ENCODE data around the gene APOBEC2.
A peak's percentile ranks its signal among the peaks of the same experiment; 100 is the strongest.
"Not testable (repeated sequence)": the region's sequence is repeated elsewhere in the genome, so short reads cannot be mapped to it uniquely, and the experiment has no call there.

Gene APOBEC2

DNA sequence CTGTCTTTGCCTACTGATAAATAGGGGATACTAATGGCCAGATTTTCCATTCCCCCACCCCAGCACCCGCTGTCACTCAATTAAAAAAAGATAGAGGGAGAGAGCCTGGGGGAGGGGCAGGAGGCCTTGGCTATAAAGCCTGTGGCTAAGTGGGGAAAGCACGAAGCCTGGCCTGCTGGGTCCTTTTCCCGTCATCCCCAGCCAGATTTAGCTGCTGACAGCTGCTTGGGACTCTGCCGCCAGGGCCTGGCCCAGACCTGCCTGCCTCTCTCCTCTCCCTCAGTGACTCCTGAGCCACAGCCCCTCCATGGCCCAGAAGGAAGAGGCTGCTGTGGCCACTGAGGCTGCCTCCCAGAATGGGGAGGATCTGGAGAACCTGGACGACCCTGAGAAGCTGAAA is at the start of gene APOBEC2:
APOBEC2 (plus strand) TSS at position 162 of the 400 bp plus-strand sequence; CDS start at position 308, 146 bp downstream.
- DNase-seq (ENCODE audit: low spot score) = no peak

DNA sequence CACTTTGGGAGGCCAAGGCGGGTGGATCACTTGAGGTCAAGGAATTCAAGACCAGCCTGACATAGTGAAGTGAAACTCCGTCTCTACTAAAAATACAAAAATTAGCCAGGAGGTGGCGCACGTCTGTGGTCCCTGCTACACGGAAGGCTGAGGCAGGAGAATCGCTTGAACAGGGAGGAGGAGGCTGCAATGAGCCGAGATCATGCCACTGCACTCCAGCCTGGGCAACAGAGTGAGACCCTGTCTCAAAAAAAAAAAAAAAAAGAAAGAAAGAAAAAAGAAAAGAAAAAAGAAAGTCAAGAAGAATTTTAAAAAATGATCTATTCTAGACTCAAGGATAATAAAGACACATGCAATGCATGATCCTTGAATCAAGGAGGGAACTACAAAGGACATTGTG is 46.8 kb upstream of the APOBEC2 start:
- peak; percentile 62 for DNase-seq (ENCODE audit: low spot score)

DNA sequence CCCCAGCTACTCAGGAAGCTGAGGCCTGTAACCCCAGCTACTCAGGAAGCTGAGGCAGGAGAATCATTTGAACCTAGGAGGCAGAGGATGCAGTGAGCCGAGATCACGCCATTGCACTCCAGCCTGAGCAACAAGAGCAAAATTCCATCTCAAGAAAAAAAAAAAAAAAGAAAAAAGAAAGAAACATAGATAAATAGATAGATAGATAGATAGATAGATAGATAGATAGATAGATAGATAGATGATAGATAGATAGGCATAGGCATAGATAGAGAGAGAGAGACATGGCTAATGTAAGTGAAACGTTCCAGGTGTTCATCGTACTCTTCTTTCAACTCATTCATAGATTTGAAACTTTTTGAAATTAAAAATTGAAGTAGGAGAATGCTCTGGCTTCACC is 46.0 kb upstream of the APOBEC2 start:
- DNase-seq (ENCODE audit: low spot score) = not testable (repeated sequence)

DNA sequence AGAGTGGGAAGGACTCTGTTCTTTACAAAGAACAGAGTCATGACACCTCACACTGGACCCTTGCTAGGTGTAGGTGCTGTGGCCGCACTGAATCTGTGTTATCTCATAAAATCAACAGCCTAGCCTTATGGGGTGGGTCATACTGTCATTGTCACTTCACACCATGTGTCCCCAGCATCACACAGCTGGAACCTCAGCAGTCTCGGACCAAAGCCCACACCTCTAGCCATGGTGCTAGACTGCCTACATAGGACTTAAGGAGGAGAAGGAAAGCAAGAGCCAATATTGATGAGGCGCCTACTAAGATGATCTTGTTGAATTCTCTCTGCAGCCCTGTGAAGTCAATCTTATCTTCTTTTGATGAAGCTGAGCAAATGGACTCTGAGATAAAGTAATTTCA is 45.0 kb upstream of the APOBEC2 start:
- no peak for DNase-seq (ENCODE audit: low spot score)

DNA sequence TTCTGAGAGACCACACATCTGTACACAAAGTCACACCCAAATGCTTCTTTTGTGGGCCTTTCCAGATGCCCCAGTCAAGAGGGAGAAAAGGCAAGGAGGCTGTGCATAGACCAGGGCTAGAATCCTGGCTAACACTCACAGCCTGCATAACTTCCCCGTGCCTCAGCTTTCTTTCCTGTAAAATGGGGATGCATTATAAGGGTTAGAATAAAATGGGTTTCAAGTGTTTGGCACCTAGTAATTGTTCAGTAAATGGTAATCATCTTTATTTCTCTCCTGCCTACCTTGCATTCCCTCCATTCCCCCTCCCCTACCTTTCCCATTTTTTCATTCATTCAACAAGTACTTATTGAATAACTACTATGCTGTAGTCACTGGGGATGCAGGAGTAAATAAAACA is 43.3 kb upstream of the APOBEC2 start:
- no peak for DNase-seq (ENCODE audit: low spot score)

DNA sequence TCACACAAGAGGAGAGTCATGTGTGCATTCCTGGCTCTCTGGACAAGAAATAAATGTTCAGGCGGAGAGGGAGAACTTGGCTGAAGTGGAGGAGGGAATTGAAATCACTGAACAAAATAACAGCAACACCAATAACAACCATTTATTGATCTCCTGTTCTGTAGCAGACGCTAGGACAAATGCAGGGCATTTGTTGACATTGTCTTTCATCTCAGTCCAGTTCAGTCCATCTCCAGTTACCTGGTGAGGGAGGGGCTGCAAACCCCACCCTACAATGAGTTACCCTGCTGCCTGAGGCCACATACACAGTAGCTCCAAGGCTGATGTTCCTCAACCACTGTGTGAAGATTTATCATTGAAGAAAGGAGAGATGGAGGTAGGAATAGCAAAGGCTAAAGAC is 41.3 kb upstream of the APOBEC2 start:
- no peak for DNase-seq (ENCODE audit: low spot score)

DNA sequence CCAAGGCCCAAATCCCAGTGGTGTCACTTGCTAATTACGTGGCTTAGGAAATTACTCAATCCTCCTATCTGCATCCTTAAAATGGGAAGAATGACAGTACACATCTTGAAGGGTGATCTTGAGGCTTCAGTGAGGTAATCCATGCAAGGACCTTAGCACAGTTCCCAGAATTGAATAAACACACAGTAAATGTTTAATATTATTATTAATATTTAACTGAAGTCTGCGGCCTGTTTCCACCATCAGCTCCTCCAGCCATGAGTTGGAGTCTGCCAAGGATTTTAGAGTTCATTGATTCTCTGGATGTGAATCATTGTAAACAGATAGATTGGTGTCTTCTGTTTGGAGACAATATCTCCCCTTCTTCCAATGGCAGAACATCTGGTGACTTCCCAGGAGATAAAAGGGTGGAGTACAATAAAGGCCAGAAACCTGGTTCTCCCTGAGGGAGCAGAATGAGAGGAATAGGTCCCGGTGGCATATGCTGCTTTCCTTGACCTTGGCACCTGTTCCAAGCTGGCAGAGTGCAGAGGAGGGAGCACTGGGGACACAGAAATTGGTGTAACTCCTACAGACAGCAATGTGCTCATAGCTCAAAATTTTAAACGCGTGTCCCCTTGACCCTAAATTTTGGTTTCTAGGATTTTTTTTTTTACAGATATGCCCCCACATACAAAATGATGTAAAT is 39.4 kb upstream of the APOBEC2 start:
- DNase-seq (ENCODE audit: low spot score) = no peak

DNA sequence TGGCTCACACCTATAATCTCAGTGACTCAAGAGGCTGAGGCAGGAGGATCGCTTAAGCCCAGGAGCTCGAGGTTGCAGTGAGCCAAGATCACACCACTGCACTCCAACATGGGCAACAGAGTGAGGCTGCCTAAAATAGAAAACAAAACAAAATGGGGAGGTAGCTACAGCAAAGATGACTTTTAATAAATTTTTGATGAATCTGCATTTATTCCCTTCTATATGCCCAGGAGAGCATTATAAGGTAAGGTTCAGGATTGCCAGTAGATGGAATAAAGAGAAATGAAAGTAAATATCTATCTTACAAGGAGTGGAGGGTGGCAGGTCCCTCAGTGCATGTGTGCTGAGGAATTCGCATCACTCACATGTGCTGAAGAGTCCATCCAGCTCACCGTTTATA is 38.2 kb upstream of the APOBEC2 start:
- DNase-seq (ENCODE audit: low spot score) = no peak

DNA sequence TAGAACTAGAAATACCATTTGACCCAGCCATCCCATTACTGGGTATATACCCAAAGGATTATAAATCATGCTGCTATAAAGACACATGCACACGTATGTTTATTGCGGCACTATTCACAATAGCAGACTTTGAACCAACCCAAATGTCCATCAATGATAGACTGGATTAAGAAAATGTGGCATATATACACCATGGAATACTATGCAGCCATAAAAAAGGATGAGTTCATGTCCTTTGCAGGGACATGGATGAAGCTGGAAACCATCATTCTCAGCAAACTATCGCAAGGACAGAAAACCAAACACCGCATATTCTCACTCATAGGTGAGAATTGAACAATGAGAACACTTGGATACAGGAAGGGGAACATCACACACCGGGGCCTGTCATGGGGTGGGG is 37.1 kb upstream of the APOBEC2 start:
- not testable (repeated sequence) for DNase-seq (ENCODE audit: low spot score)

DNA sequence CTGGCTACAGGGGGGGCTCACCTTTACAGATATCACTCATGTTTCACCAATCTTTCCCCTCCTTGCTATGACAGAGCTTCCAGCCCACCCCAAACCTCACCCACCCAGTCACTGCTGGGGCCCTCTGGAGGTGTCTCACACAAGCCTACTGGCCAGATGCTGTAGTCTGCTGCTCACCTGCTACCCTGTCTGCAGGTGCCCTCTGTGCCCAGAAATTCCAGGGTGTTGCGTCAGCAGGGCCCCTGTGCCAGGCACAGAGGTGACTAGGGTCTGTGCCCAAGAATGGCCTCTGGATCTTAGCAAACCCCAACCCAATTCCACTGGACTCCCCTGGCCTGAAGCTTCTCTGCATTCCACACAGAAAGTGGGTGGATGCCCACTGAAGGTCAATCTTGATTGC is 35.3 kb upstream of the APOBEC2 start:
- DNase-seq (ENCODE audit: low spot score) = no peak

DNA sequence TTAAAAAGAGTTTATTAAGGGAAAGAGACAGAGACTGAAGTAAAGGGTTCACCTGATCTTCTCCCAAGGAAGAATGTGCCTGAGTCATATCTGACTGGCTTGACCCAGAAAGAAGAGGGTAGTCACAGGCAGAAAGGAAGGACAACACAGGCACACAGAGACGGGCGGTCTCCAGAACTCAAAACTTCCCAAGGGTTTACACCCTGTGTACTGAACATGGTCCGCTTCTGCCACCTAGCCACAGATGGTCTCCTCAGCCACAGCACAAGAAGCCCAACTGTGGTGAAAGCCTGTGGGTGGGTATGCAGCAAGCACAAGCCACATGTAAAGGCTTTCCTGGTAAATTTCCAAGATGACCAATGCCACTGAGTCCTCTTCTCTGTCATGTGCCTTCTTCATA is 31.2 kb upstream of the APOBEC2 start:
- no peak for DNase-seq (ENCODE audit: low spot score)

DNA sequence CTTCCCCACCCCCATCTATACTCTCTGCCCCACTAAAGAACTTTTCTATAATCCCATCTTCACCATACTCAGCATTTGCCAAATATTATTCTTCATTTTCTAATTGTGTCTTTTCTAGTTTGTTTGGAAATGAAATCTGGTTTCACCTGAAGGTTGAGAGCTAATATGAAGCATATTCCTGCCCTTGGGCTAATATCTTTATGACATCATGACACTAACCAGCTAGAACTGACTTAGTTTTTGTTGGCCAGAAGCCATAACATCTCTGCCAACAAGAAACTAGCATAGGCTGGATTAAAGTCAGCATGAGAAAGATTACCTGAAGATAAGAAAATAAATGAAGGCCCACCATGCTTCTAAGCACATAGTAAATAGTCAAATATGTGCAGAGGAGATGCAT is 30.7 kb upstream of the APOBEC2 start:
- DNase-seq (ENCODE audit: low spot score) = no peak

DNA sequence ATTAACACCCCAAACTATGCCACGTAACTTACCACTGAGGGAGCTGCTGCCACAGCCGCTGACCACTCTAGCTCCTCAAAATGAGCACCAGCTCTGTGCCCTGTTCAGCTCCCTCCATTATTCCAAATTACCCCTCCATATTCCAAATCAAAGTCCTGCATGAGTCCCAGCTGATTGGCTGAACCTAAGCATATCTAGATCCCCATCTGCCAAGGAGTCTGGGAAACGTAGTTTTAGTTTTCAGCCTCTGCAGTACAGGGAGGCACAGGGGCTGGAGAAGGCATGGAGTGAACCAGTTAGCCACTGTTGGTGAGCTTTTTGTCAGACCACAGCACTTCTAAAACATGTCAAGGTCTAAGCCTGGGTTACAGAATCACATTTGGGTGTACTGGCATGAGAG is 29.9 kb upstream of the APOBEC2 start:
- no peak for DNase-seq (ENCODE audit: low spot score)

DNA sequence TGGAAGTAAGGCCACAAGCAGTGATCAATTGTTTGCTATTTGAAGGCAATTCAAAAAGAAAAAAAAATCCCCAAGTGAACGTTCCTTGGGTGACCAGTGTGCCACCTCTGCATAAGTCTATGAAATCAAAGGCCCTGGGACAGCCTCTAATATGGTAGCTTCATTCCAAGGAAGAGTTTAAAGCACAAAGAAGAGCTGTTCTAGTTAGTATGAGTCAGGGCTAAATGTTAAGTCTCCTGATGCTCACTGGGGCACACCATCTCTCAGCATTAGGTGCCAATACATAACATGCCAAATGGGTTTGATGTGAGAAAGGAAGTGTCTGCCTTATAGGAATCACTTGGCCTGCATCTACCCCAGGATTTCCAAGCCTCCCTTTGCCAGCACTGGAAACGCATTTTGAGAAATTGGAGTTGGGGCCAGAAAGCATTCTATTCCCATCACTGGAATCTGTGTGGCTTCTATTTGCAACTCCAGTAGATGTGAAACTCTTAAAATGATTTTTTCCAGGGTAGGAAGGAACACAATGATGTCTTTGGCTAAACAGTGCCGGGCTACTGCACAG is 27.0 kb upstream of the APOBEC2 start:
- DNase-seq (ENCODE audit: low spot score) = no peak

DNA sequence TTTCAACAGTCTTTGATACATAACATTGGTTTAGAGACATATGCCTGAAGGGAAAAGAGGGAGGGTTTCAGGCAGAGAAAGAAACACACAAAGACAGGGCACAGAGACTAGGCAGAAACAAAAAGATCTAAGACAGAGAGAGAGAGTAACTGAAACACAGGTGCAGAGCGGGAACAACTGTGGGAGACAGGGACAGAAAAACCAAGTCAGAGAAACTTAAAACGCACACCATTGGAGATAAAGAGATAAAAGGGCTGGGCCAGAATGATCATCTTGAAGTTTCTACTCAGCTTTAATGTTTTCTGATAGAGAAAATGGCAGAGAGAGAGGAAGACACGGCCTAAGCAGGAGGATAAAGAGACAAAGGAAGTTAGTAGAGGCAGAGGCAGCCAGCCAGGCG is 25.8 kb upstream of the APOBEC2 start:
- no peak for DNase-seq (ENCODE audit: low spot score)

DNA sequence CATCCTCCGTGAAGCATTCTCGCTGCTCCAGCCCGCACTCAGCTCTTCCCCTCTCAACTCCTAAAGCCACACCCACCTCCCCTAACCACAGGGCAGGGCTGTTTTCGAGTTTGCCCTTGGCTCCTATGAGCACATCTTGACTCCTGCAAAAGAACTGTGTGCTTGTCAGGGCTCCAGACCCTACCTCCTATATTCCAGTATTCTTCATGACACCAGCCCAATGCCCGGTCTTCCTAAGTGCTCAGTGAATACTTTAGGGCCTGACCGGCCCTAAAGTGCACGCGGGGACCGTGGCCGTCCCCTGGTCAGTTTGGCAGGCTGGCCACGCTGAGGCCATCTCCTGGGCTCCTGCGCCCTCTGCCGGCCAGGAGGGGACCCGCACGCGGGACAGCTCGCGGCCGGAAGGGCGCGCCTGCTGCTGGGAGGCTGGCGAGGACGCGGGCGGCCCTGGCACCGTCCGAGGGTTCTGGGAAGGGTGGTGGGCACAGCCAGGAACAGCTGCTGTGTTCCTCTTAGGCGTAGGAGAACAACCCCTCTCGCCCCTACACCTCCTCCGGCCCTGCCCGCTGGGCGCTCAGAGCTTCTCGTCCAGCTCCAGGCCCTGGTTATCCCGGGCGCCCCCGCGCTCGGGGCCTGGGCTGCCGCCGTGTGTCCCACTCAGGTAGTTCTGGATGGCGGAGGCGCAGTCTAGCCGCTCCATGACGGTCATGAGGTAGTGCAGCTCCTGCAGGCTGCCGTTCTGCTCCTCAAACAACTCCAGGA is 25.0 kb upstream of the APOBEC2 start:
- peak; percentile 63 for DNase-seq (ENCODE audit: low spot score)

DNA sequence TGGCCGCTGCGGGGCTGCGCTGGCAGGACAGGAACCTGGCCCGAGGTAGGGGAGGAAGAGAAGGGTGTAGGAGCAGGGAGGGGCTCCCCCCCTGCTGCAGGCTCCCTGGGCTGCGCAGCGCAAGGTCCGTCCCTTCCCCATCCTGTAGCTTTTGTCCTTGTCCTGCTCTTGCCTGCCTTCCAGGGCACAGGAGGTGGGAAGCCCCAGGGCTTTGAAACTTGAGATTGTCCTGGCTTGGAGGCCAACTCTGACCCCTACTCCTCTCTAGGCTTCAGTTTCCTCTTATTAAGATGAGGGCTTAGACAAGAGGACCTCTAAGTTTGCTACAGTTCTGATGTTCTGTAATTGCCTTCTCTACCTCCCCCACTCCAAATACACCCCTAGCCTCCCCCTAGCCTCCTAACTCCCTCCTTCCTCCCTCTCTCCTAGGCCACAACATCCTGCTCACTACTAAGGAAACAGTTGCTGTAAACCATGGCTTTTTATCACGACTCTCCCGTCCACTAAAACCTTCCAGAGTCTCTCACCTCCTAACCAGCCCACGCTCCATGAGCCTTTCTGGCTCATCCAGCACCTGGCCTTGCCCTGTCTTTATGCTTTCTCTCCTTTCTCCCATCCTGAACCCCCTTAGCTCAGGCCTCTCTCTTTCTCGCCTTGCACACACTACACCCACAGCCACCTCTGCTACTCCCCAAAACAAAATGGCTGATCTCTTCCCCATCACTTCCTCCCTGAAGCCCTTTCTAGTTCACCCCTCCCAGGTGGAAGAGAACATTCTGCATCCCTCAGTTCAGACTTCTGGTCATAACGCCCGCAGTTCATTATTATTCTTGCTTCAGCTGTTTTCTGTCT is 24.2 kb upstream of the APOBEC2 start:
- no peak for DNase-seq (ENCODE audit: low spot score)

DNA sequence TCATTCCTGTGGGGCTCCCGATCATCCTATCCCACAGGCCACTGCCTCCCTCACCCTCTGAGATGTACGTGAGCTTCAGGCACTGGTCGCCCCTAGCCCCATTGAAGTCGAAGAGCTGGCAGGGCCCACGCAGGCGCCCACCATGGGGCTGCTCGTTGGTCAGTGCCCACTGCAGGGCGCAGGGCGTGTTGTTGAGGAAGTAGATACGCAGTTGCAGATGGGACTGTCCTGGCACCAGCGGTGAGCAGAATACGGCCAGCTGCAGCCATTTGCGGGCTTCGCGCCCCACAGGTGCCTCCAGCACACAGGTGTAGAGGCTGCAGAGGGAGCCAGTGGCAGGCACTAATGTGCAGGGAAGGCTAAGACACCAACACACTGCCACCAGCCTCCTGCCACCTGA is 20.2 kb upstream of the APOBEC2 start:
- DNase-seq (ENCODE audit: low spot score) = no peak

DNA sequence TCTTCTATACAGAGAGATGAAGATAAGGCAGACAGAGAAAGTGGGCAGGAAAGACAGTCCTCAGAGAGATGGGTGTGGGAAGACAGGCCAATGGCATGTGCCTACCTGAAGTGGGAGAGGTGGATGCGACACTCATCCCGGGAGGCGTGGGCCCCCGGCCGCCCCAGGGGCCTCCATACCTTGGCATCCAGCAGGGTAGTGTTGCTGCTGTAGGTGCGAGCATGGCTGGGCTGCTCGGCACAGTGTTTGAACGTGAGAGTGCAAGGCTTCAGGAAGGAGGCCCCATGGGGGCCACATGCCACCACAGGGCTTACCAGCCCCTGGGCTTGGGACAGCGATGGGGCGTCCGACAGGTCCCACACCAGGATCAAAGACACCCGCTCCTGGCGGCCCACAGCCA is 19.2 kb upstream of the APOBEC2 start:
- DNase-seq (ENCODE audit: low spot score) = no peak

DNA sequence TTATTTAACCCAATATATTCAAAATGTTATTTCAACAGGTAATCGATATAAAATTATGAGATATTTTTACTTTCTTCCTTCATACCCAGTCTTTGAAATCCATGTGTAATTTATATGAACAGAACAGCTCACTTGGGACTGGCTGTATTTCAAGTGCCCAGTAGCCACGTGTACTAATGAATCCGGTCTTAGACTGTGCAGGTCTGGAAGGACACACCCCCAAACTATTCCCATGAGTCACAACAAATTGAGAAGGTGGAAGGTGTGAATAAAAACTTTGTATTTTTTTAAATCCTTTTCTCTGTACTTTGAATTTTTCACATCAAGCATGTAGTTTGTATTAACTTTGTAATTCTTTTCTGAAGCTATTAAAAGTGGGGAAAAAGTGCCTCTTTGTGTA is 16.8 kb upstream of the APOBEC2 start:
- DNase-seq (ENCODE audit: low spot score) = no peak

DNA sequence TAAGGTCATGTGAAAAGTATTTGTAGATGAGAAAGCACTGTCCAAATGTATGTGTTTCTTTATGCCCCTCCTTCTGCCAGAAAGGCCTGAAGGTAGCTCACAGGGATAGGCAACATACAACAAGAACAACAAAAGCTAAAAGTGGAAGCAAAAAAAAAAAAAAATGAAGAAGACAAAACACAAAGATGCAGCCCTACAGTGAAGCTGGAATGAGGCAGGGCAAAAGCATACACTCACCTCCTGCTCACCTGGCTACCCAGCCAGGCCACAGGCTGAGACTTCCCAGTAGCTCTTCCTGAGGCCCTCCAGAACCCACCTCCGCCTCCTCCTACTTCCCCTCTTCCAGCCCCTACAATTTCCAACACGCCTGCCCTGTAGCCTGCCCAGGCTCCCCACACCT is 16.4 kb upstream of the APOBEC2 start:
- DNase-seq (ENCODE audit: low spot score) = no peak

DNA sequence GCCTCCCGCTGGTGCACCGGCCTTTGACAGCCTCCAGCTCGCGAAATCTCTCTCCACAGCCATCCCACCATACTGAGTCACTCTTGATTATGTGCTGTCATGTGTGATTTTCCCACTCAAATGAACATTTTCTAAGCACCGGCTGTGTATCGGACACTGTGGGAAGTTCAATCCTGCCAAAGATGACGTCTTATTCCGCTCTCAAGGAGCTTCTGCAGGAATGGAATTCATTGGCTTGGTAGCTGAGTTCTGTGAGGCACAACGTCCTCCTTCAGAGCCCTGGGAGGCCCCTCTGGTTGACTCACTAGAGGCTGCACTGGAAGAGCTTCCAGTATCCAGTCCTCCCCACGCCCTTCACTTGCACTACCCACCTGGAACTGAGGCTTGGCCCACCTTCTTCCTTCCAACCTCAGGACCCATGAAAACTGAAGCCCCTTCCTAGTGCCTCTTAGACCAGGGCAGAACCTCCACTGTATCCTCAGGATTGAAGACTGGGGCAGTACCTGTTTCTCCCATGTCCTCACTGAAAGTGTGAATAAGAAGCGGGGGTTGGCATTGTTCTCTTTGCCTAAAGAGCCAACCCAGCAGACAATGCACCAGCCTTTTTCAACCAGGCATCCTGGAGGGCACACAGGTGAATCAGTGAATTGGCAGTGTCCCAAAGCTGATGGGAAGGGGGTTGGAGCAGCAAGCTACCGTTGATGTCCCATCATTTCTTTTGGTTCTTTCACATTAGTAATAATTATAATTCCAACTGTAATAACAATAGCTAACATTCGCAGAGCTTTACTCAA is 15.7 kb upstream of the APOBEC2 start:
- DNase-seq (ENCODE audit: low spot score) = no peak
